DMS153 (cell line): Measurements from ENCODE around the gene UBN2.

Experiments
- DNase-seq: peaks from one replicate; lab custom pipeline; 2025; lab: John Stamatoyannopoulos, UW

The UBN2 gene

DNA sequence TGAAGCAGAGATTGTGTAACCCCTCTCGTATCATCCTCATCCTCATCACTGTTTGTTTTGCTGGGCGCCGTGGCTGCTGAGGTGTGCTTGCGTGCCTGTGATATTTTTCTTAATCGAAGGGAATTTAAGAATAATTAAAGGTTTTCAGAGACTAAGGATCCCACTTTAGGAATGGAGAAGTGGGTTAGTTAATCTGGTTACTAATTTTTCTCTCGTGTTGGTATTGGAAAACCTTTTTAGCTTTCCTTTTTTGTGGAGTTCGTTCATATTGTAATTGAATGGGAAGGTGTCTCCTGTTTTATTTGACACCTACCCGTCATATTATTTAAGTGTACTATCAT lies 1.3 kb downstream of the UBN2 start:
- no peak for DNase-seq

DNA sequence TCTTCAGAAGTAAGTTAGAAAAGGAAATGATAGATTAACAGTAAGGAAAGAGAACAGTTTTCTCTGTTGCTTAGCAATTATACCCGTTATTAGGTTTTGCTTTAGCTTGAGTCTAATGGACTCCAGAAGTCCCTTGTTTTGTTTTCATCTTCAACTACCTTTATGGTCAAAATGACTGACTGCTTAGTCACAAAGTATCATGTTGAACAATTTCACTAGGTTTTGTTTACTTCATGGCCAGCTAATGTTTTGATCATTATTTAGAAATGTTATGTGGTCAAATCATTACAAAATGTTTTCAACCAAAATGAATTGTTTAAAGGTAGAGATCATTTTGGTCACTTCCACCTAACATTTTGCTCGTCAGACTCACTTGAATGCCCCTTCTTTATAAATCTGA lies 1.9 kb downstream of the UBN2 start:
- no peak for DNase-seq

DNA sequence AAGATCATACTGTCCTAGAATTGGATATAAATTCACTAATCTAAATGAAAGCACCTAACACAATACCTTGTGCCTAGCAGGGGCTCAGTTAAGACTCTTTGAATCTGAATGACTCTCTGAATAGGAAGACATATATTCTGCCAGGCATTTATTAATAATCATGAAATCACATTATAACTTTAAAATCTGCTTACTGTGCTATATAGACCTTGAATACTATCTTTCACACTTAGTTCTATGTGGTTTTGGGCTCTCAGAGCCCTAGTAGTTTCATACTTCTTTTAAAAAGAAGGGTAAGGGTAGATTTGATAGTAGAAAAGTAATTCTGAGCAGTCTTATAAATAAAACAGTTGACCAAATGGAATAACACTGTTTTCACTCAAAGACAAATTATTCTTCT lies 10.2 kb downstream of the UBN2 start:
- no peak for DNase-seq

DNA sequence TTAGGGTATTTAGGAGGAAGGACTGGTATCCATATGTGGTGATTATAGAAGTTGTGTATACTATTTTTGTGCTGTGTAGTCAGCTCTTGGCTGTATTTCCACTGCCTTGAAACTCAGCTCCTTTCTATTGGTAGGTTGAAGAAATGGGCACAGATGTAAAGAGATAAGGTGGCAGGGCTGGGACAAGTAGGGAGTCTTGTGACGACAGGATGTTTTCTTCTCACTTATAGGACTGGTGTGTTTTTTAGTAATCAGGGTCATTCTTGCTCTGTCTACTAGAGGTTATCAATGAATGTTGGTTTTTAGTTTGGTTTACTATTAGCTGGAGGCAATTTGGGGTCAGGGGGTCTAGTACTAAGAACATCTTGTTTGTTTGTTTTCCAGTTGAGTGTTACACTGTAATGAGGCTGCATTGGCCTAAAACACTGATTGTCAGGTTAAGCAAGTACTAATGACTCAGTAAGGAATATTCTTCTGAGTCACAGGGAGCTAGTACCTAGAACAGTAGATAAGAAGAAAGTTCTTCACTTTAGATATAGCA lies 11.8 kb downstream of the UBN2 start:
- DNase-seq, result no peak

DNA sequence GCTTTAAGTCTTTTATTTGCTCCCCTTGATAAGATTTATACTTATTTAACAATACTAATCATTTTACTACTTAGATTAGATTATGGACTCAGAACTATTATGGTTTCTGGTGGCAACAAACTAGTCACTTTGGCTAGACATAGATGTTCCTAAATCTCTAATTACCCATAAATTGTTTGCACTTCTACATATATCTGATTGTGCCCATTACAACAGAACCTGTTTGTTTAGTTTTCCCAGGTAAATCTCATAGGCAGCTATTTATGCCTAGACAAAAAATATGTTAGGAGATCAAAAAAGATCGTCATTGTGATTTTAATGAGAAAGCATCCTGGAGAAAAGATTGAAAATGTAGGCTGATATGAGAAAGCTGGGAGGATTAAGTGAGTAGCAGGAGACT lies 14.4 kb downstream of the UBN2 start:
- no peak for DNase-seq

DNA sequence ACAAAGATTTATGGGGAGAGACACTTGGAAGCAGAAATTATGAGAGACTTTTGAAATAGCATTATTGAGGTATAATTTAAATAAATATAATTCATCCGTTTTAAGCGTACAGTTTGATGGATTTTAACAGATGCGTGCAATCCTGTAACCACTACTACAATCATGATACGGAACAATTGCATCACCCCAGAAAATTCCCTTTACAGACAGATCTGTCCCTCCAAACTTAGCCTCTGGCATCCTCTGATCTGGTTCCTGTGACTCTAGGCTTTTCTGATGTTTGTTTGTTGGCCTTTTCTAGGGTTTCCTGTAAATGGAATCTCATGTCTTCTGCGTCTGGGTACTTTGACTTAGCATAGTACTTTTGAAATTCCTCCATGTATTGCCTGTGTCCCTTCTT lies 15.5 kb downstream of the UBN2 start:
- DNase-seq, result no peak

DNA sequence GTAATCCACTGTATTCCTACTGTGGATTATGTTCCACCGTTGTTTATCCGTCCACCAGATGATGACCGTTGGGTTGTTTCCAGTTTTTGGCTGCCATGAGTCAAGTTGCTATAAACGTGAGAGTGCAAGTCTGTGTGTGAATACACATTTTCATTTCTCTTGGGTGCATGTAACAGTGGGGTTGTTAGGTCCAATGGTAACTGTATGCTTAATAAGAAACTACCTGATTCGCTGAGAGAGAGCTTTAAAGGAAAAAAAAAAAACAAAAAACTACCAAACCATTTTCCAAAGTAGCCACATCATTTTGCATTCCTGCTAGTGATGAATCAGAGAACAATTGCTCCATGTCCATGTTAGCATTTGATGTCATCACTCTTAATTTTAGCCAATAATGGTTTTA lies 15.9 kb downstream of the UBN2 start:
- no peak for DNase-seq

DNA sequence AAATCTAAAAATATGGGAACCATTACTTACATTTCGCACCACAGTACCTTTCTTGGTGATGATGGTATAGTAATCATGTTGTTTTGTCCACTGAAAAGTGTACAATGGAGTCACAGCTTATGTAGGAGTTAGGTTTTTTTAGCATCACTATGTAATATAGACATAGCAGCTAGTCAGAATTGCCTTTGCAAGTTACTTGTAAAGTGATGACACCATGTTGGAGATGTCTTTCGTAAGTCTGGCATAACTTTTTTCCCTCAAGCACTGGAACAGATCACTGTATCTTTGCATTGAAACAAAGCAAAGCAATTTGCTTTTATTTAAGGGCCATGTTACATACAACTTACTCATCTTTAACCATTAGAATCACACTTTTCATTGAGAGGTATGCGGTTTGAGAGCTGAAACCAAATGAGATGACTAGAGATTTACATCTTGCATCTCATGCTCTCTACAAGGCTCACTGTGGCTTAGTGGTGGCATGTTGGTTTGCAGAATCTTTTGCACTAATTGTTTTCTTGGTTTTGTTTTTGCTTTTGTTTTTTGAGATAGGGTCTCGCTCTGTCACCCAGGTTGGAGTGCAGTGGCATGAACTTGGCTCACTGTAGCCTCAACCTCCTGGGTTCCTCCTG lies 18.3 kb downstream of the UBN2 start:
- no peak for DNase-seq

DNA sequence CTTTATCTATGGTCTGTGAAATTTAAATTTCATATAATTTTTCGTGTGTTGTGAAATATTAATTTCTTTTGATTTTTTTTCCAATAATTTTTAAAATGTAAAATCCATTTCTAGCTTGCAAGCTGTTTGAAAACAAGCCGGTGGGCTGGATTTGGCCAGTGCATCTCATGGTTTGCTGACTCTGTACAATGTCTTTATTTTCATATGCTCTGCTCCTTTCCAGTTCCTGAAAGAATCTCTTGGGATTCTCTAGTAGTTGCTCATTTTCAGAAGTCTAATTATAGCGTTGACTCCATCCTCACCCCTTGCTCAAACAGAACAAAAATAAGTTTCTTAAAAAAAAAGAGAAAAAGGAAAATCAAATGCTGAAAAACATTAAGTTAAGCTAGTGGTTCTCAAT lies 21.4 kb downstream of the UBN2 start:
- no peak for DNase-seq

DNA sequence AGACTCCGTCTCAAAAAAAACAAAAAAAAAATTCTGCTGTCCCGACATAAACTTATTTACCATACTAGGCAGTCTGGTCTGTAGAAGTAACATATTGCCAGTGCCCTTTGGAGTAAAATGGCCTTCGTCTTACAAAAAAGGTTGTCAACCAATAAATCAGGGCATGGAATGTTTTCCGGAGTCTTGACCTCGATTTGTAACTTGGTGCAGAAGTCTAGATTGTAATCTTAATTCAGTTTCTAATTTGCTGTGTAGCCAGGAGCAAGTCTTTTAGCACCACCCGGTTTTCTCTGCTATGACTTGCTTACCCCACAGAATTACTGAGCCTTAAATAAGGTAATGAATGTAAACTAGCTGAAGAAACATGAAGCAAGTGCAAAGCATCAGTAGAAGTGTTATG lies 23.2 kb downstream of the UBN2 start:
- DNase-seq, result no peak

DNA sequence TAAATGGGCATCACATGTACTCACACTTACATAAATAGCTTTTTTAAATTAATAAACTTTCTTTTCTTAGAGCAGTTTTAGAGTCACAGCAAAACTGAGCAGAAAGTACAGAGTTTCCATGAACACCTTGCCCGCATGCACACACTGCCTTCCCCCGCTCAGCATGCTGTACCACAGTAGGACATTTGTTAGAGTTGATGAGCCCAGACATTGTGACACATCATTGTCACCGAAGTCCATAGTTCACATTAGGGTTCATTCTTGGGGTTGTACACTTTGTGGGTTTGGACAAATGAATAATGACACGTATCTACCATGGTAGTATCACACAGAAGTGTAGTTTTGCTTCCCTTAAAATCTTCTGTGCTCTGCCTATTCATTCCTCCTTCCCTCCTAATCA lies 23.7 kb downstream of the UBN2 start:
- DNase-seq, result no peak

DNA sequence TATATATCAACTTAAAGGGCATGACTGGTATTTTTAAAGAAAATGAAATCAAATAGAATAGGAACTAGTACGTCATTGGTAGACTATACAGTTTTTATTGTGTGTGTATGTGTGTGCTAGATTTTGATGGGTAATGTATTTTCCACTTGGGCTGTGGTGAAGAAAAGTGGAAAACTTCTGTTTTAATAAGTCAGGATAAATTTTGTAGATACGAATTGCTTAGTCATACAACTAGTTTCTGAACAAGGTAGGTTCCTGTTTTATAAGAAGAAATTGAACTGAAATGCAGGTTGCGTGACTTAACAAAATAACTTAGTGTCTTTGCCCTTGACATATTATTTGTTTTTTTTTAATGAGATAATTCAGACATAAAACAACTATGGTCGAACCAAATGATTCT lies 24.3 kb downstream of the UBN2 start:
- DNase-seq, result no peak

DNA sequence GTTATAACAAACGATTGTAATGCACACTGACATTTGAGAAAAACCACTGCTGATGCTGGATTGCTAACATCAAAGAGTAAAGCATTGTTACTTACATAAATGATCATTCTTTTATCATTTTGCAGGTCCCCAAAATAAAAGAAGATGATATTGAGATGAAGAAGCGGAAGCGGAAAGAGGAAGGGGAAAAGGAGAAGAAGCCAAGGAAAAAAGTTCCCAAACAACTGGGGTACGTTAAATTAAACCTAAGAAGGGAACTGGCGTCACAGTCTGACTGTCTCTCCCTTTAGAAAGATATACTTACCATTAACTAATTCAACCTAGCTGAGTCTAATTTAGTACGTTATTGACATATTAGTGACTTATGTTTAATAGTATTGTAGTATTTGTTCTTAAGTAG lies 28.1 kb downstream of the UBN2 start:
- DNase-seq, result no peak

DNA sequence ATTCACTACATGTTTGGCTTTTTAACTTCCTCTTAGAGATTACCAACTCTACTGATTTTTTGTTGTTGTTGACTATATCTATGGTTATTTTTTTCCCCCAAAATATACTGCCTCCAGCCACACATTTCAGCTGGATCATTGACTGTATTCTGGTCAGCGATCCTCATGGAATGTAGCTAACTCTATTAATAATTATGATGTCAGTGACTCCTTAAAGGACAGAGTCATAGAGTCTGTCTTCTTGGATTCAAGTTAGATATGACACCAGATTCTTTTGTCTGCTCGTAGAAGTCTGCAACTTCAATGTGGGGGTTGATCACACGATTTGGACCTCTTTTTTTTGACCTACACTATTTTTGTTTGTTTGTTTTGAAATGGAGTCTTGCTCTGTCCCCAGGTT lies 33.2 kb downstream of the UBN2 start:
- no peak for DNase-seq

DNA sequence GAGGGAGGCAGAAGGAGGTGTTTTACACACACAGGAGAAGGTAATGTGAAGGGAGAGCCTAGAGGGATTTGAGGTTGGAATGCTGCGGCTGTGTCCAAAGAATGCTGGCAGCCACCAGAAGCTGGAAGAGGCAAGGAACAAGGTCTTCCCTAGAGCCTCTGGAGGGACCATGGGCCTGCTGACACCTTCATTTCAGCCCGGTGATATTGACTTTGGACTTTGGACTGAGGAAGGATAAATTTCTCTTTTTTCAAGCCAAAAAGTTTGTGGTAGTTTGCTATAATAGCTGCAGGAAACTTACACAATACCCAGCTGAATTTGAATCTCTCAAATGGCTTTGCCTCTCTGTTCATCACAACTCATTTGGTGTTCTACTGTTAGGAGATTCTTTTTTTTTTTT lies 34.6 kb downstream of the UBN2 start:
- no peak for DNase-seq

DNA sequence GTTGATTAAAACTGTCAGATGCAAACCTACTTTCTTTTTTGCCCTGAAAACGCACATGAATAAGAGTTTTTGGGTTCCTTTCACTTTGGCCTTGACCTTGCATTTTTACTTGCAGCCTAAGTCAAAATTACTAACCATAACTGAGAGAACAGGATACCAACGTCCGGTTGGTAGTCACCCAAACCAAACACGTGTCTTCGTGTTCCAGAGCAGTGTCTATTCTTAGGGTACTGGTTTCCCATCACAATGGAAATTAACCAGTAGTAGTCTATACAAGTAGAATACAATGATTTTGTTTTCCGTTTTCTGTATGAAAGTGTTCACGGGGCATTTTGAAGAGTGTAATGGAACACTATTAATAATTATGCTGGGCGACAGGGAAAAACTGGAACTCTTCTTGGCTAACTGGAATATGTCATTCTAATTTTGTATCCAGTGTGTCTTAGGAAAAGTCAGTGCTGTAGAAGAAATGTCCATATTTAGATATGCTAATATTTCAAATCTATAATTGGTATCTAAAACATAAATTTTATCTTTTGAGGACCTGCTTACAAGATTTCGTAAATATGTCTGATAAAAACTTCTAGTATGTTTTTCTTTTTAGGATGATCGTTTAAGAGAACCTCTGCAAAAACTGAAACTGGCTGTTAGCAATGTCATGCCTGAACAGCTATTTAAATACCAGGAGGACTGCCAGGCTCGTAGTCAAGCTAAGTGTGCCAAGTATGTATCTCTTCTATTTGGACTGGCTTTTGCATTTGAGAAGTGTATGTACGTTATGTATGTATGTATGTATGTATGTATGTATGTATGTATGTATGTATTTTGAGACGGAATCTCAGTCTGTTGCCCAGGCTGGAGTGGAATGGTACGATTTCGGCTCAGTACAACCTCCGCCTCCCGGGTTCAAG lies 40.9 kb downstream of the UBN2 start:
- DNase-seq, result no peak

DNA sequence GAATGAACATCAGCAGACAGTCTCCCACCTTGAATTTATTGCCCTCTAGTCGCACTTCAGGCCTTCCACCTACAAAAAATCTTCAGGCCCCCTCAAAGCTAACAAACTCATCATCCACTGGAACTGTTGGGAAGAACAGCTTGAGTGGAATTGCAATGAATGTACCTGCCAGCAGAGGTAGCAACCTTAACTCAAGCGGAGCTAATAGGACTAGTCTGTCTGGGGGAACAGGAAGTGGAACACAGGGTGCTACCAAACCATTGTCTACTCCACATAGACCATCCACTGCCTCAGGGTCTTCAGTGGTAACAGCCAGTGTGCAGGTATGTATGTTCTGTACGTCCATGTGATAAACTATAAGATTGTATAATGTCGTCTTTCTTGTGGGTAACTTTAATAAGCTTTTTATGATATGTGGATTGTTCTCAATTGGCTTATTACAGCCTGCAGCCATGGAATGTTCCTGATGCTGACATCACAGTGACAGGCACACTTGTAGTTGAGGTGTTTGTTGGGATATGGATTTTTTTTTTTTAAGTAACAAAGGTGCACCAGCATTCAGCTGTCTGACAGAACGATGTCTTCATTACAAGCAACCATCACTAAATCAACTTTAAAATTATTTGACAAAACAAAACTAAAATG lies 53.3 kb downstream of the UBN2 start:
- no peak for DNase-seq

DNA sequence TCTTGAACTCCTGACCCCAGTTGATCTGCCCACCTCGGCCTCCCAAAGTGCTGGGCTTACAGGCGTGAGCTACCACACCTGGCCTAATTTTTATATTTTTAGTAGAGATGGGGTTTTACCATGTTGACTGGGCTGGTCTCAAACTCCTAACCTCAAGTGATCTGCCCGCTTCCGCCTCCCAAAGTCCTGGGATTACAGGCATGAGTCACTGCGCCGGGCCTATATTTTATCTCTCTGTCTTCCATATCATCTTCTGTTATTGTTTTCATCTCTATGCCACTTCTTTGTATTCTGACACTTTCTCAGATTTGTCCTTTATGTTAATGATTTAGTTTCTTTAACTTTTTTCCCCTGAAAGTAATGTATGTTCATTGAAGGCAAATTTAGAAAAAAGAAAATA lies 55.1 kb downstream of the UBN2 start:
- DNase-seq, result no peak

DNA sequence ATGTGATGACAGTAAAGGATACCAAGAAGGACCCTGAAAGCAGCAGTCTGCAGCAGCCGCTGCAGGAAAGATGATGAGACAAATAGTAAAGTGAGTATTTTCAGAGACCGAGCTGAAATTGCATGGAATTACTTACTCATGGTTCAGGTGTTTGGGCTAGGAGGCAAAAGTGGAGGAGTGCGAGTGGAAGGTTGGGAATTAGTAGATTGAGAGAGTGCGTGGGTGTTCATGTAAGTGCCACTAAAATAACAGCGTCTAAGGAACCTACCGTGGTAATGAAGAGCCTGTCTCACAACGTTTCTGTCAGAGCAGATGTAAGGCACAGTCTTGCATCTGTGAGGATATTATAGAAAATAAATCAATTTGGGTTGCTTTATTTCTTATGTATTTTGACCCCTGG lies 61.8 kb downstream of the UBN2 start:
- no peak for DNase-seq

DNA sequence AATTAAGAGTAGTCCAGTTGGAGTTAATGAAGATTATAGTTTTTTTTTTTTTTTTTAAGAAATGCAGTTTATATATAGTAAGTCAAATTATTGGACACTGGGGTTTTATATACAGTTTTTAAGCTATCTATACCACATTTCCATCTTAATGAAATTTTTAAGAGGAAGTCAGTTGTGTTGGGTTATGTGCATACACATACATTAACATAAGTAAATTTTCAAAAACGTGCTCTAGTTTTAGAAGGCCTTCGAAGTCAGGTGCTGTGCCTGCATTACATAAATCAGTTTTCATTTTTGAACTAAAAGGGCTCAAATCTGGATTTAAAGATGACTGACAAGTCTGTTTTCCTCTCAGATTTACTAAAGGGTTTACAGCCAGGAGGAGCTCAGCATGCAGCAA lies 62.5 kb downstream of the UBN2 start:
- no peak for DNase-seq

DNA sequence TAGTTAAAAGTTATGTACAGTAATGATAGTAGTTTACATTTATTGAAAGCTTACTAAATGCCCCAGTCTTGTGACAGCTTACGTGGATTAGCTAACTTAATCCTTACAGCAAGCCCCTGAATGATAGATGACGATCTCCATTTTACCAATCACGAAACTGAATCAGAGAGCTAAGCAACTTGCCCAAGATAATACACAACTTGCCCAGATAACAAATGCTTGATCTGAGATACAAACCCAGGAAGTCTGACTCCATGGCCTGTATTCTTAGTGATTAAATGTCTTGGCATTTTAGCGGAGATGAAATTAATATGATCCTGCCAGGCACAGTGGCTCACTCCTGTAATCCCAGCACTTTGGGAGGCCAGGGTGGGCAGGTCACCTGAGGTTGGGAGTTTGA lies 63.2 kb downstream of the UBN2 start:
- no peak for DNase-seq

DNA sequence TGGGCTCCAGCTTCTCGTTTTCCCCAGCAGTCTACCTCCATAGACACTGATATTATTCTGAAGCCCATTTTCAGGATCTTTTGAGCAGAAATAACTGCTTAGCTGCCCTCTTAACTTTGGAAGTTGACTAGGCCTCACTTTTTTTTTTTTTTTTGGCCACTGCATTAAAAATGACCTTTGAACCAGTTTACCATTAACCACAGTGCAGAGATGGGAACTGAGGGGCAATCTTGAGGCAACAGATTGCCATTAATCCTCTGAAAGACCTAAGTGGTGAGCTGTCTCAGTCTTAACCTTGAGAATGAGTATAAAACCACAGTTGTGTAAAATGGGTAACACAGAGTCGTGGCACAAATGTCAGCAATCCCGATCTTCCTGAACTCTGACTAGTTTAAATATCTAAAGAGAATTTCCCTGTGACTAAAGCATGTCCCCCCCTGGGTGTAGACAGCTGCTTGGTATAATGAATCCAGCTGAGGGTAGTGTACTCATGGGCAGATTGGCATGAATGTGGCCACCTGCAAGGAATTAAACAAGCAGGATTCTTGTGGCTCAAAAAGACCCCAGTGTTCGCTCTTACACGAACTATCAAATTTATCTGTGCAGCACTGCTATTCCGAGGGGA lies 64.0 kb downstream of the UBN2 start:
- no peak for DNase-seq

DNA sequence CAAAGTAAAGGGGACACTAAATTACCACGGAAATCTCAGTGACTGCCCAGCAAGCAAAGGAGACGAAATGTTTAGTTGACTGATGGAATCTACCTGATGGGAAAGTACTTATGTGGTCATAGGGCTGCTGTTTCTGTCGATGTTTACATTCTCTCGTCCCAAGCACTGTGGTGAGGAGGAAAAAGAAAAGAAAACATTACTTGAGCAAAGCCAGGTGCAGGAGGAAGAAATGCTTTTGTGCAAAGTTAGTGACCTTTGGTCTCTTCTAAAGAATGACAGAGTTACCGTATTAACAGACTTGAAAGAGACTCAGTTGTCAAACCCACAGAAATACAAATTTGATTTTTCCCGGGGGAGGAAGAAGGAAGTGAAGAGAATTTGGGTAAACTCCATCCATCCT lies 66.8 kb downstream of the UBN2 start:
- DNase-seq, result no peak
